ENCODE measurements around the gene SLFN14. TPM values are rescaled to one million over a fixed set of nuclear protein-coding genes. Genes with fewer than 3 reads are reported as not detected.
"Not testable (repeated sequence)": the region's sequence is repeated elsewhere in the genome, so short reads cannot be mapped to it uniquely, and the experiment has no call there.

SLFN14 gene
- polyA plus RNA-seq, 1 donor = 0.19 TPM

- no peak for DNase-seq
These were observed 966 bp downstream of the SLFN14 start for GRCh38 chr17:35559495-35560210.

GRCh38 chr17:35557353-35557752 lies 3.3 kb downstream of the SLFN14 start:
- DNase-seq = no peak

- DNase-seq = no peak
These were observed 4.9 kb downstream of the SLFN14 start for GRCh38 chr17:35555691-35556090.

- no peak for DNase-seq
These were observed 6.0 kb downstream of the SLFN14 start for GRCh38 chr17:35554668-35555067.

- no peak for DNase-seq
These were observed 7.3 kb downstream of the SLFN14 start for GRCh38 chr17:35553310-35553709.

- DNase-seq = no peak
These were observed 11.6 kb downstream of the SLFN14 start for GRCh38 chr17:35548978-35549377.

GRCh38 chr17:35548208-35548810 lies 12.3 kb downstream of the SLFN14 start:
- DNase-seq = no peak

GRCh38 chr17:35546487-35546886 lies 14.1 kb downstream of the SLFN14 start:
- no peak for DNase-seq

- DNase-seq = no peak
These were observed 15.5 kb downstream of the SLFN14 start for GRCh38 chr17:35545150-35545549.

GRCh38 chr17:35543856-35544255 lies 16.8 kb downstream of the SLFN14 start:
- DNase-seq = no peak

- DNase-seq = no peak
These were observed 17.6 kb downstream of the SLFN14 start for GRCh38 chr17:35542990-35543389.

- no peak for DNase-seq
These were observed 19.2 kb downstream of the SLFN14 start for GRCh38 chr17:35541434-35541833.

- no peak for DNase-seq
These were observed 19.8 kb downstream of the SLFN14 start for GRCh38 chr17:35540589-35541404.

- no peak for DNase-seq
These were observed 21.0 kb downstream of the SLFN14 start for GRCh38 chr17:35539659-35540026.

GRCh38 chr17:35537601-35538141 lies 22.9 kb downstream of the SLFN14 start, which contains the start of gene SLFN12L:
SLFN12L (minus strand) TSS chr17:35537678; CDS start chr17:35522364, 15,314 bp downstream.
- peak; percentile 14 for DNase-seq

GRCh38 chr17:35536664-35537171 lies 23.9 kb downstream of the SLFN14 start:
- DNase-seq = no peak

GRCh38 chr17:35535406-35535805 lies 25.2 kb downstream of the SLFN14 start:
- not testable (repeated sequence) for DNase-seq

GRCh38 chr17:35534576-35535093 lies 26.0 kb downstream of the SLFN14 start:
- no peak for DNase-seq

- no peak for DNase-seq
These were observed 29.5 kb downstream of the SLFN14 start for GRCh38 chr17:35531160-35531559.

- DNase-seq = no peak
These were observed 30.8 kb downstream of the SLFN14 start for GRCh38 chr17:35529866-35530265.

GRCh38 chr17:35529326-35529725 lies 31.3 kb downstream of the SLFN14 start:
- not testable (repeated sequence) for DNase-seq

GRCh38 chr17:35523296-35523695 lies 37.3 kb downstream of the SLFN14 start:
- DNase-seq = no peak
